ENCODE data around the gene POGZ.

Gene POGZ

GRCh38 chr1:151369621-151370048, 89.7 kb downstream of the POGZ start:
- DNase-seq: no peak

GRCh38 chr1:151369302-151369610, 90.0 kb downstream of the POGZ start:
- no peak for DNase-seq

DNA sequence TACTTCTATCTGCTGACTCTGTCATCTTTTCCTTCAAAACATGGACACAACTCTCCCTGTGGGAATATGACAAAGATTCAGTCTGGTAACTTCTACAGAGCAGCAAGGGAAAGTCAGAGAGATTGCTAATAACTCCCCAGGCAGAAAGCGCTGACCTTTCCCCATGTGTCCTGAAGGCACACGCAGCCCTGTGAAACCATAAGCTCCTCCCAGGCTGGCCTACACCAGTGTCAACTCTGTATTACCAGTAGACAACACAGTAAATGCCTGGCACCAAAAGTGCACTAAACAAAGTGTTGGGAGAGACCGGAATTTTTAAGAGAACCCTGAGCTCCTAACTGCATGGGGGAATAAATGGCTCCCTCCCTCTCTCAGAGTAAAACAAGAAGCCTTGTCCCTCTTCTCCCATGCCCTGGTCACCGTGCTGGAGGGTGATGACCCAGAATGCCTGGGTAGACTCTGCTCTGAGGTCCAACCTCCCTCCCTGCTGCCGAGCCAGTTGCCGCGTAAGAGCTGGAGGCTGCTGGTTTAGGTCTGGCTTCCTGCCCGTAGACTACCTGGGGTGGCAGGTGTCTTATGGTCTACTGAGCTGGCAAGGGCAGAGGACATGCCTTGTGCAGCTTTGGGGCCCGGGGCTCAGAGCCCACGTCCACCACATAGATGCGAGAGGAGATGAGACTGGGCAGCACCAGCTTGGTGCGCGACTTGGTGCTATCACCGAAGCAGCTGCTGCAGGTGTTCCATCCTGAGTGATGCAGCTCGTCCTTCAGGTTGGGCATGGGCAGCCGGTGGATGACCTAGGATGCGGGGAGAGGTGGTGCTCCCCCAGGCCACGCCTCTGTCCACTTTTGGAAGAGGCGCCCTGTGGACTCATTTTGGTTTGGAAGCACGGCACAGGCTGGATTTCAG, 90.6 kb downstream of the POGZ start:
- peak; percentile 83 for DNase-seq

- no peak for DNase-seq
Observed at GRCh38 chr1:151367658-151368392, 91.5 kb downstream of the POGZ start.

- DNase-seq: no peak
Observed at GRCh38 chr1:151364996-151365395, 94.3 kb downstream of the POGZ start.

DNA sequence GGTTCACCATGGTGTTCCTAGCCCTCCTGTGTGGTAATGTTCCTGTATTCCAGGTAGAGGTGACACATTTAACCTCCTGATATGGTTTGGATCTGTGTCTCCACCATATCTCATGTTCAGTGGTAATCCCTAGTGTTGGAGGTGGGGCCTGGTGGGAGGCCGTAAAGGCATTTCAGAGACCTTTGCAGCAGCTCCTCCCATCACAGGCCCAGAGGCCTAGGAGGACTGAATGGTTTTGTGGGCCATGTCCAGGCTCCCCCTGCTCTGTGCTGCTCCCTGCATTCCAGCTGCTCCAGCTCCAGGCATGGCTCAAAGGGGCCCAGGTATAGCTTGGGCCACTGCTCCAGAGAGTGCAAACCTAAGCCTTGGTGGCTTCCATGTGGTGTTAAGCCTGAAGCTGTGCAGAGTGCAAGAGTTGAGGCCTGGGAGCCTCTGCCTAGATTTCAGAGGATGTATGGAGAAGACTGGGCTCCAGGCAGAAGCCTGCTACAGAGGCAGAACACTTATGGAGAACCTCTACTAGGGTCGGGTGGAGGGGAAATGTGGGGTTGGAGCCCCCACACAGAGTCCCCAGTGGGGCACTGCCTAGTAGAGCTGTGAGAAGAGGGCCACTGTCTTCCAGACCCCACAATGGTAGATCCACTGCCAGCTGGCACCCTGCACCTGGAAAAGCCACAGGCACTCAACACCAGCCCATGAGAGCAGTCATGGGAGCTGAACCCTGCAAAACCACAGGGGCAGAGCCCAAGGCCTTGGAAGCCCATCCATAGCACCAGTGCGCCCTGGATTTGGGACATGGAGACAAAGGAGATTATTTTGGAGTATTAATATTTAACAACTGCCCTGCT, 96.8 kb downstream of the POGZ start:
- no peak for DNase-seq

GRCh38 chr1:151361883-151362282, 97.4 kb downstream of the POGZ start:
- DNase-seq: no peak

DNA sequence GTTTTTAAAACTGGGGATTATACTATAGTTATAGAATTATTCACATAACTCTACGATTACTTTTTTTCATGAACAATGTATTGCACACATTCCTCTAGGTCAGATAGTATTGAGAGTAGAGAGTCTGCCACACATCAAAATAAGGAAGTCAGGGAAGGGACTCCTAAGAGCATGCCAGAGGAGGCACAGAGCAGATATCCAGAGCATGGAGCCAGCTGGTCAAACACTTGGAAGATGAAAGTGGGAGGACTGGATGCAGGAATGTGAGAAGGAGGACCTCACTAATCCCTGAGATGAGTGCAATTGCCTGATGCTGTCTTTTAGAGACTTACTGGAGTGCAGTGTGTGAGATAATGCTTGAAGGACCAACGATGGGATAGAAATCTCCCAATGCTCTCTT, 102.6 kb downstream of the POGZ start:
- DNase-seq: no peak

All from NCI-H2029 (cell line).